Retinal pigment epithelial cell (primary cell): ENCODE measurements around the gene METAP2.
A peak's percentile ranks its signal among the peaks of the same experiment; 100 is the strongest.

Source experiments
- DNase-seq: peaks from one replicate; pipeline ENCODE4 v3.0.0-alpha.2; 2010; ENCODE audit warnings: low read depth
- H3K4me3 ChIP-seq: 2 replicates; pipeline ENCODE4 v1.5.1; 2011; ENCODE audit warnings: mild to moderate bottlenecking, low read length, control low read depth, moderate library complexity
- TF ChIP-seq, protein P1 (sequence below): conservative IDR thresholded peaks from 2 replicates; pipeline ENCODE4 v1.5.1; 2011; ENCODE audit warnings: low read depth, low read length, control low read depth, inconsistent platforms

METAP2 gene

DNA sequence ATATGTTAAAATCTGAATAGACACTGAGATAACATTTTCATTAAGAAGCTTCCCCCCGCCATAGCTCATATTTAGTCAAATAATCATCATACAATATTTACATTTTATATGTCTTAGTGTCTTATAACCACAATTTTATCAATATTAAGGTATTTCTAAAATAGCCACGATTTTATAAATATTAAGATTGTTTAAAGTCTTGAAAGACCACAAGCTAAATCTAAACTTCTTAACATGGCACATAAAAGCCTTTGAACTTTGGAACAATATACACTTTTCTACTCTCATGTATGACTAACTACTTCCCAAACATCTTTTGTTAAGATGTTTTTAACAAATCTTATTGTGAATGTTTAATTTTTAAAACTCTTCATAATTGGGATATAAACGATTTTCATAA, 70.8 kb downstream of the METAP2 start:
- no peak for DNase-seq
- TF ChIP-seq, protein P1, sequence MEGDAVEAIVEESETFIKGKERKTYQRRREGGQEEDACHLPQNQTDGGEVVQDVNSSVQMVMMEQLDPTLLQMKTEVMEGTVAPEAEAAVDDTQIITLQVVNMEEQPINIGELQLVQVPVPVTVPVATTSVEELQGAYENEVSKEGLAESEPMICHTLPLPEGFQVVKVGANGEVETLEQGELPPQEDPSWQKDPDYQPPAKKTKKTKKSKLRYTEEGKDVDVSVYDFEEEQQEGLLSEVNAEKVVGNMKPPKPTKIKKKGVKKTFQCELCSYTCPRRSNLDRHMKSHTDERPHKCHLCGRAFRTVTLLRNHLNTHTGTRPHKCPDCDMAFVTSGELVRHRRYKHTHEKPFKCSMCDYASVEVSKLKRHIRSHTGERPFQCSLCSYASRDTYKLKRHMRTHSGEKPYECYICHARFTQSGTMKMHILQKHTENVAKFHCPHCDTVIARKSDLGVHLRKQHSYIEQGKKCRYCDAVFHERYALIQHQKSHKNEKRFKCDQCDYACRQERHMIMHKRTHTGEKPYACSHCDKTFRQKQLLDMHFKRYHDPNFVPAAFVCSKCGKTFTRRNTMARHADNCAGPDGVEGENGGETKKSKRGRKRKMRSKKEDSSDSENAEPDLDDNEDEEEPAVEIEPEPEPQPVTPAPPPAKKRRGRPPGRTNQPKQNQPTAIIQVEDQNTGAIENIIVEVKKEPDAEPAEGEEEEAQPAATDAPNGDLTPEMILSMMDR, result no peak
- H3K4me3 ChIP-seq, result no peak overlapping the region

DNA sequence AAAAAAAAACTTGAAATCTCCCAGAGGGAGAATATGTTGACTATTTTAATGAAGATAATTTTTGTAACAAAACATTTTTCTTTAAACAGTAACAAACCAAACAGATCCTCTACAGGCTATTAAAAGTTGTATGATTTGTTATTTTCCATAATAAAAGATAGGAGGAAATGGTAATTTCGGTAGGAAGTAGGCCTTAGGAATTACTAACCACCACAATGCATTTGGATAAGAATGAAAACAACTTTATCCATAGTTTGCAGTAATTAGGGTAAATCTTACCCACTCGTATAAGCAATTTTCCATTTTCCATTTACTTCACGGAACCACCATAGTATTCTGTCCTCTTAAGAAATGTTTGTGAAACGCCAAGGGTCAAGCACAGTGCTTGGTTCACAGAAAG, 71.4 kb downstream of the METAP2 start:
- no peak for DNase-seq
- H3K4me3 ChIP-seq, result no peak overlapping the region
- TF ChIP-seq, protein P1, result no peak

DNA sequence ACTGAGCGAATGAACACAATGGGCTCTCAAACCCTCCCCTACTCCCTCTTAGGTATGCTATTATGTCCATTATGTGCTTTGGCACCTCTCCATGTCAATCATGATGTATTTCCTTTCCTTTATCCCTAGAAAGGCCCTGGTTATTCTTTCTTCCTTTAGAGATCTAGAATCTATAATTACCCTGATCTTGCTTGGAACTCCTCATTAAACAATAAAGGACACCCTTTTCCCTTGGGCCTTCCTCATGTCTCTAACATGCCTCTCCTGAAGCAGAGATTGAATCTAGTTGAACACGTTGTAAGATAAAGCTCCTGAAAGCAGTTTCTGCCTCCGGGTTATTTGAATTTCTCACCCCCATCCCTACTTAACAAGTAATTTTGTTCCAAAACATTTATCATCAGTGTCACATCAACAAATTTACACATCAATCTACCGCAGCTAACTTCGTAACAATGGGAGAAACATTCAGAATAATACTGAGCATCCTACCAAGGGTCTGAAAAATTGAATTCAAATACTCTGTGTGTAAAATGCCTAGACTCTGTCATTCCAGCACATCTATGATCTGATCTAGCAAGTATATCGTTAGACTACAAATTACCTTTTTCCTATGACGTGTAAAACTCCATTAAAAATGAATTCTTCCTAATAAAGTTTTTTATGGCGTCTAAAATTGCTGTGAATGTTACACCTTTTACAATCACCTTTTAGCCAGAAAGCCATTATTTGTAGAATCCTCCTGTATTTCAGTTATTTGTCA, 72.0 kb downstream of the METAP2 start:
- H3K4me3 ChIP-seq, result no peak overlapping the region
- TF ChIP-seq, protein P1, result no peak
- DNase-seq, result no peak

DNA sequence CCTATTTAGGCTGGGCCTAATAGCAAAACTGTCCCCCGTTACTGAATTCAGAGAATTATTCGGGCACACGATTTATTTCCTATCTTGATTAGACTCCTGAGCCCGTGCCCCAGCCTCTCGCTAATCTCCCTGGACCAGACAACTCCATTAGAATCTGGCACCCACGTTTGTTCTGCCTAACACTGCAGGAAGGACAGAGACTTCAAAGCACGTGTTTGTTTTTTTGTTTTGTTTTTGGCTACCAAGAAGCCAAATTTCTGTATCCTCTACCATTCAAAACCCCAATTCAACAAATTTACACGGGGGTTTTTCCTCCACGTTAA, 72.5 kb downstream of the METAP2 start:
- no peak for DNase-seq
- TF ChIP-seq, protein P1, result no peak
- H3K4me3 ChIP-seq, result no peak overlapping the region

DNA sequence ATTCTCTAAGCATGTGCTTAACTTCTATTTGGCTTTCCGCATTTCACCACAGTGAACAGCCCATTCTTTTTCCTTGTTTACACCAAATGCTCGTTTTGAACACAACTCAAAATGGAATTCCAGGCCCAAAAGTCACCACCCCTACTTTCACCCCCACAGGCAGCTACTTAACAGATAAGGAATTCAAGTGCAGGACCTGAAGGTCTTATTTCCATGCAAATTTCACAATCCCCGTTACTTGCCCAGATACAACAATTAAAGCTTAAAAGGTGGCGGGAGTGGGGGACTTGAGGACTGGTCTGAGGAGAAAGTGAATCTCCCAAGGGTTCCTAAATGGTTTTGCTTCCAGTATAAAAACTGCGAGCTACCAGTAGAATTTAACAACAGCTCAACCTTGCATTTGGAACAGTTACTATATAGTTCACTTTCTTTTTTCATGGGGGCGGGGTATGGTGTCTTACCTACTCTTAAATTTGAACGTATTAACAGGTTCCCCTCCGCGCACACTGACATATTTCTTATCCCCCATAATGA, 73.6 kb downstream of the METAP2 start:
- peak overlapping the region; percentile 59 for H3K4me3 ChIP-seq
- TF ChIP-seq, protein P1, result no peak
- DNase-seq, result no peak

DNA sequence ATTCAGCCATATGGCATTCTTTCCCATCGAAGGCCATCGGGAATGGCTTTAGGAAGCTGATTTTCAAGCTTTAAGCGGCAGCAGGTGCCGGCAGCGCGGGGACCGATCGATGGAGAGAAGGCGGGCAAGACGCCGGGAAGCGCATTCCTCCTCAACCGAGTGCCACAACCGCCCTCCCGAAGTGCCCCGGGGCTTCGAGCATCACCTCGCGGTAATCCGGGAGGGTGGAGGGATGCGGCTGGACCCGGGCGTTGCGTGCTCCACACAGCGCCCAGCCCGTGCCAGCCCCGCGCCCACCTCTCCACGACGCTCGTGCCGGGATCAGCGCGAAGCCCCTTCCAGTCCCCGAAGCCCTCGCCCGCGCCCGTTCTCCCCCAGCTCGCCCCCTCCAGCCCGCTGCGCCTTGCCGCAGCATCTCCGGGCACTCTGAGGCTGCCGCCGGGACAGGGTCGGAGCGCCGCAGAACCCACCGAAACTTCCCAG, 74.1 kb downstream of the METAP2 start:
- DNase-seq, result no peak

More for the DNA sequence above, 74.1 kb downstream of the METAP2 start:
- H3K4me3 ChIP-seq, result peak overlapping the region; percentile 59
- TF ChIP-seq, protein P1, result no peak
